ENCODE measurements around the gene CLTCL1.

- no peak for TF ChIP-seq CTCF (IDR thresholded peaks at IDR 0.05)
- no peak for TF ChIP-seq POLR2A (IDR thresholded peaks at IDR 0.05)
These were observed 123.2 kb downstream of the CLTCL1 start for GRCh38 chr22:19168088-19168890.

Measured in heart left ventricle (tissue), 13 donors.